Activated T-helper 1 cell treated with anti-CD3 and anti-CD28 coated beads, Interleukin-2, amount 50 U/mL, for 16 hours (primary cell): ENCODE results near the gene HNRNPU.
"Not testable (repeated sequence)": the region's sequence is repeated elsewhere in the genome, so short reads cannot be mapped to it uniquely, and the experiment has no call there.

ENCODE experiments used
- DNase-seq, 2 donors: peaks; one replicate each; pipeline ENCODE4 v3.0.0-alpha.2; 2020; ENCODE audit warnings: low read depth in 1 of 2, low spot score in 1 of 2

HNRNPU gene

DNA sequence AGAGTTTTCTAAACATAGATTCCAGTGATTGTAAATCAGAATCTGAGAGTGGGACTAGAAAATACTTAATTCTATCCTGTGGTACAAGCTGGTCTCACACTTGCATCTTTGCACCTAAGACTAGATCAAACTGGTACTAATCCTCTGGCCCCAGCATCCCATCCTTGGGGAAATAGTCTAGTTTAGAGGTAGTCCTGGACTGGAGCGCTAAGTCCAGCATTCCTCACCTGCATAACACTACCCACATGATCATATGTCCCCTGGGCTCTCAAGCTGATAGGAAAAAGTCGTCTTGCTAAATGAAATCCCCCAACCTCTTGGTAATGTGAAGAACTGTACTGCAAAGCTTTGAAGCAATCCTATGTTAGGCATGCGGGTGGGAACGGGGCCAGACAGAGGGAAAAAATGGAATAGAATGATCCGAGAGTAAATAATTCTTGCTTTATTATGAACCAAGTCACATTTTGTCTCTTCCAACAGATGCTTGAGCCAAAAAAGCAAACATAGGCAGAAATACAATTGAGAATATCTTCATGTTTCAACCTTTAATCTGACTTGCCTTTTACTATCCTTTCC lies 24.0 kb downstream of the HNRNPU start:
- no peak for DNase-seq

GRCh38 chr1:244839656-244840055 lies 24.7 kb downstream of the HNRNPU start:
- no peak for DNase-seq

- DNase-seq: no peak
Observed at GRCh38 chr1:244837597-244838258, 26.6 kb downstream of the HNRNPU start.

GRCh38 chr1:244836584-244836983 lies 27.8 kb downstream of the HNRNPU start:
- no peak for DNase-seq

GRCh38 chr1:244836135-244836521 lies 28.2 kb downstream of the HNRNPU start:
- DNase-seq: no peak

GRCh38 chr1:244835276-244836134 lies 28.8 kb downstream of the HNRNPU start, which contains the start of gene COX20:
Gene COX20, plus strand, starts transcription at chr1:244835658. Its CDS starts 57 bp downstream, at chr1:244835715.
- DNase-seq: peak; percentile 74 to 84

DNA sequence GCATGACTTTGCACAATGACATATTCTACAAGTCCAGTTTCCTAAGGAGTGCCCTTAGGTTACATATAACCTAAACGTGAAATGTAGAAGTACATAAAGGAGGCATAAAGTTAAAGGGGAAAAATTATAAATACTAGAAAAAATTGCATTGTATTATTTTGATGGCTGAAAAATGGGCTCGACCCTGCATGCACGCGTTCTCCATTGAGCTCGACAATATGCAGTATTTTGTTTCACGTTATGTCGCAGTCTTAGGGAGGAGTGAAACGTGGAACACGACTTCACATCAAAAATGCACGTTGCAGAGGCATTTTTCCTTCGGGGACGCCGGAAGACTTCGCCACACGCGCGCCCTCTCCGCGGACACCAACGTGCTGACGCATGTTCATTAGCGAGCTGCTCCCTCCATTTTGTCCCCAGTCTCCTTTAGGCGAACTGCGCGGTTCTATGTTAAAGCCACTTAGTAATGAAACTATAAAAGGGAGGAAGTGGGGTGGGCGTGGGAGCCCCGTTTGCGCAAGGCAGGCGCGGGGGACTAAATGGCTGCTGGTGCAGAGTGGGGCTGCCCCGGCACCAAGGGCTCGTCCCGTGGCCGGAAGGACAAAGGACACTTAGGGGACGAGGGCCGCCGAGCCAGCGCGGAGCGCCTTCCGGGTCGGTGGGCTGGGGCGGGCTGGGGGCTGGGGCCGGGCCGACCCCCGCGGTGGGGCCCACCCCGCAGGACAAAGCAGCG lies 29.6 kb downstream of the HNRNPU start:
- DNase-seq: peak; percentile 76 to 81

DNA sequence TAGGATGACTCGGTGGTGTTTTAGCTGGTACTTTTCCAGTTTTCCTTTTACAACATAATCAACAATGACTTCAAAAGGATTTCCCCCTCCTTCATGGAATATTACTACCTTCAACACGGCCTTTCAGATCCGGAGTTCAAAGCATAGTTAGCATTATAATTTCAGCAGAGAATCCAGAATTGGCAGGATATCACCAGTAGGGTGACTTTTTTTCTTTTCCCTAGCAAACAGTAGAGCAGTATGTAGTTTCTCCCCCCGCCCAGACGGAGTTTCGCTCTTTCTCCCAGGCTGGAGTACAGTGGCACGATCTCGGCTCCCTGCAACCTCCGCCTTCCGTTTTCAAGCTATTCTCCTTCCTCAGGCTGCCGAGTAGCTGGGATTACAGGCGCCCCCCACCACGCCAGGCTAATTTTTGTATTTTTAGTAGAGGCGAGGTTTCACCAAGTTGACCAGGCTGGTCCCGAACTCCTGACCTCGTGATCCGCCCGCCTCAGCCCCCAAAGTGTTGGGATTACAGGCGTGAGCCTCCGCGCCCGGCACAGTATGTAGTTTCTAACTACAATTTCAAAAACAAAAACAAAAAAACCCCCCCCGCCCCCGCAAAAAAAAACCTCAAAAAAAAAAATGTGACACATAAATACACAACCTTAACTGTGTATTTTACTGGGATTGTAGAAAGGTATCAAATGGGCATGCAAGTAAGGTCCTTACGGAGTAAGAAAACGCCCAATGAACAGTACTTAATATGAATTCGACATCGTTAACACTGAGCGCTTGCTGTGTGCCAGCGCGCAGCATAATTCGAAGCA lies 30.4 kb downstream of the HNRNPU start:
- peak; percentile 15 to 34 for DNase-seq

GRCh38 chr1:244833260-244833659 lies 31.1 kb downstream of the HNRNPU start:
- DNase-seq: not testable (repeated sequence)

GRCh38 chr1:244830639-244831038 lies 33.7 kb downstream of the HNRNPU start:
- DNase-seq: no peak

- DNase-seq: no peak
Observed at GRCh38 chr1:244826712-244827111, 37.6 kb downstream of the HNRNPU start.

DNA sequence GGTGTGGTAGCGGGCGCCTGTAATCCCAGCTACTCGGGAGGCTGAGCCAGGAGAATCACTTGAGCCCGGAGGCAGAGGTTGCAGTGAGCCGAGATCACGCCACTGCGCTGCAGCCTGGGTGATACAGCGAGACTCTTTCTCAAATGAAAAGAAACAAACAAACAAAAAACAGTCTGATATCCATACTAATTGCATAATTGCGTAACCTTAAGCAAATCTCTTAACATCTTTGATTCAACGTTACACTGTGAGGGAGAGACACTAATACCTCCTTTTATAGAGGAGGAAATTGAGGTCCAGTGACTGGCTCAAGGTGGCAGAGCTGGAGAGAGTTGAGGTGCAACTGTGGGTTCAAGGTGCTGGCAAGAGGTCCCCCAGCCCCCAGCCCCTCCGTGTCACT lies 41.5 kb downstream of the HNRNPU start:
- DNase-seq: no peak

DNA sequence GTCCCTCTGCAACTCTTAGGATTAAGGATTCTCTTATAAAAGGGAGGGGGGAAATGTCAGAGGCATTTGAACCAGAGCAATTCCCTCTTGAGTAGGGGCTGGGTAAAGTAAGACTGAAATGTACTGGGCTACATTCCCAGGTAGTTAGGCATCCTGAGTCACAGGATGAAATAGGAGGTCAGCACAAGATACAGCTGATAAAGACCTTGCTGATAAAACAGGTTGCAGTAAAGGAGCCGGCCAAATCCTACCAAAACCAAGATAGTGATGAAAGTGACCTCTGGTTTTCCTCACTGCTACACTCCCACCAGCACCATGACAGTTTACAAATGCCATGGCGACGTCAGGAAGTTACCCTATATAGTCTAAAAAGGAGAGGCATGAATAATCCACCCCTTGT lies 43.2 kb downstream of the HNRNPU start:
- DNase-seq: no peak

DNA sequence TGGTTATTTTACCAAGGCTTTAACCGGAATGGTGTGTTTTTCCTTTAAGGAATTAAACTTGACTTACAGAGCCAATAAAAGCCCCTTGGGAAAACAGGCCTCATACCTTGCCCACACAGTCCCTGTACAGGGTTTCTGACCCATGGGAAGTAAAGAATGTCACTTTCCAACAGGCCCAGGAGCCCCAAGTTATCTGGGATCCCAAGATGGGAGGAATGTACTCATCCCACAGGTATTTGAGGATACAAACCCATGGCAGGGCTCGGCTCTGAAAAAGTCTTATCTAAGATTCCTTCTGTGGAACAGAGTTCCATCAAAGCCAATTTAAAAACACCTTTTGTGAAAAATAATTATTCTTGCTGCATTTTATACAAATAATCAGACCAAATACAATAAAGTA lies 44.2 kb downstream of the HNRNPU start:
- DNase-seq: no peak

GRCh38 chr1:244817415-244817894 lies 46.9 kb downstream of the HNRNPU start:
- DNase-seq: no peak

DNA sequence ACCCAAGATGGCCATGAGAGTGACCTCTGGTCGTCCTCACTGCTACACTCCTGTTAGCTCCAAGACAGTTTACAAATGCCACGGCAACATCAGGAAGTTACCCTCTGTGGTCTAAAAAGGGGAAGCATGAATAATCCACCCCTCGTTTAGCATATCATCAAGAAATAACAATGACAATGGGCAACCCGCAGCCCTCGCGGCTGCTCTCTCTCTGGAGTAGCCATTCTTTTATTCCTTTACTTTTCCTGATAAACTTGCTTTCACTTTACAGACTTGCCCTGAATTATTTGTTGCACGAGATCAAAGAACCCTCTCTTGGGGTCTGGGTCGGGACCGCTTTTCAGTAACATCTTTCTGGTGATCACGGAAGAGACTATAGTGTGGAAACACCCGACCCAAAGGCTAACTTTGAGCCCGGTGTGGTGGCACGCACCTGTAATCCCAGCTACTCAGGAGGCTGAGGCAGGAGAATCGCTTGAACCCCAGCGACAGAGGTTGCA lies 48.7 kb downstream of the HNRNPU start:
- no peak for DNase-seq

DNA sequence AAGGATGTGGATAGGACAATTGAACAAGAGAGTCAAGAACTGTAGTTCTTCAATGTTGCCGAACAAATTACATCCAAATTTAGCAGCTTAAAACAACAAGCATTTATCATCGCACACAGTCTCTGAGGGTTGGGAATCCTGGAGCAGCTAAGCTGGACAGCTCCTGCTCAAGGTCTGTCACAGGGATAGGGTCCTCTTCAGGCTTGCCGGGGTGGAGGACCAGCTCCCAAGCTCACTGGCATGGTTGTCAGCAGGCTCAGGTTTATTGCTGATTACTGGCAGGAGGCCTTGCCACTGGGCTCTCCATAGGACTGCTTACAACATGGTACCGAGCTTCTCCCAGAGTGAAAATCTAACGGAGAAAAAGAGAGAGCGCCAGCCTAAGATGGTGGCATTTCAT lies 51.0 kb downstream of the HNRNPU start:
- DNase-seq: no peak

DNA sequence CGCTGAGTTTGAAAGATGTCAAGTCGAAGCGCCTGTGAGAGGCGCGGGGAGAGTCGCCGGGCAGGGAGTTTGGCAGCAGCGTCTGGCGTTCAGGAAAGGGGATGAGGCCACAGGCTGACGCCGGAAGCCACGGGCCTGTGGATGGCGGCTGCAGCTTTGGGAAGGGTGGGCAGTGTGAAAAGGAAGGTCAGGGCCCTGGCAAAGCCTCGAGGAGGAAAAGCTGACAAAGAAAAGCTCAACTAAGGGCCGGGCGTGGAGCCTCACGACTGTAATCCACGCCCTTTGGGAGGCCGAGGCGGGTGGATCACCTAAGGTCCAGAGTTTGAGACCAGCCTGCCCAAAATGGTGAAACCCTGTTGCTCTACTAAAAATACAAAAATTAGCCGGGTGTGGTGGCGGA lies 54.1 kb downstream of the HNRNPU start:
- DNase-seq: no peak

GRCh38 chr1:244807138-244807537 lies 57.2 kb downstream of the HNRNPU start:
- no peak for DNase-seq

DNA sequence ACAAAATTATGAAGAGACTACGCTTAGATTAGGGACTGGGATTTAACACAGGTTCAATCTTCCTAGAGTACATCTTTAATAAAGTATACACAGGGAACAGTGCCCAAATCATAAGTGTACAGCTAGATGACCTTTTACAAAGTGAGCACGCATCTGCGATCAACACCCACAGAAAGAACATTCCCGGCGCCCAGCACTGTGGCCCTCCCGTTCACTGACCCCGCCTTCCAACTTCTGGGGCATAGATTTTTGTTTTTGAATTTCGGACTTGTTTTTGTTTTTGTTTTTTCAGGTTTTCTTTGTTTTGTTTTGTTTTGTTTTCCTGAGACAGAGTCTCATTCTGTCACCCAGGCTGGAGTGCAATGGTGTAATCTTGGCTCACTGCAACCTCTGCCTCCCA lies 59.5 kb downstream of the HNRNPU start:
- DNase-seq: no peak
